ENCODE data around the gene SPACA1. TPM values are rescaled to one million over a fixed set of nuclear protein-coding genes. Genes with fewer than 3 reads are reported as not detected.

Gene SPACA1
- total and polyA plus RNA-seq, 2 of the 4 experiments (the other 2 are of a cell fraction) = not detected

DNA sequence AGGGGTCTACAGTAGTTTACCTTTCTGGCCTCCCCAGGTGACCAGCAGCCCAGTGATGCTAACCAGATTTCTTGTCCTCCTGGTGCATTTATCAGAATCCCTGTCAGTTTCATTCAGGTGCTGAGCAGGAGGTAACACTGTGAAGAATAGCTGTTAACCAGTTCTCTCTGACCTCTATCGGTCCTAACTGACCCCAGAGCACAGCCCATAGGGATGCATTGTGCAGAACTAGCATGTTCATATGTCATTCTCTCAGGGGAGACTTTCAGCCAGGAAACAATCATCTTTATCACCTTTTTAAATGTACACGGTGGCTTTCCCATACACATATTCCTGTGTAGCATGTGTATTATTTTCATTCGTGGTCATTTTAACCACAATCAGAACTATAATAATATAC is 68.6 kb downstream of the SPACA1 start:
- Histone ChIP-seq H2BK15ac (ENCODE audit: low read depth, low read length) (no peak overlapping the region), H2AK9ac (replicated peaks; ENCODE audit: low read depth, low read length, poor library complexity) (no peak overlapping the region), H2BK120ac (ENCODE audit: low read depth, low read length) (no peak overlapping the region), H4K91ac (ENCODE audit: insufficient read depth, low read depth, low read length) (no peak overlapping the region), H3K27ac (ENCODE audit: insufficient read depth, low read length) (no peak overlapping the region), H3K9ac (ENCODE audit: low read depth, low read length) (no peak overlapping the region), H2BK5ac (ENCODE audit: low read depth, low read length, poor library complexity, severe bottlenecking) (no peak overlapping the region), H4K5ac (ENCODE audit: low read depth, low read length) (no peak overlapping the region), H3K56ac (ENCODE audit: extremely low read depth, insufficient read depth, low read length) (no peak overlapping the region), H3K14ac (replicated peaks; ENCODE audit: low read depth, low read length) (no peak overlapping the region), H3K27me3 (ENCODE audit: control insufficient read depth, insufficient read depth, low read length) (no peaks in the 10 kb centered on the region), H3K18ac (ENCODE audit: low read depth, low read length) (no peak overlapping the region), H3K4me2 (ENCODE audit: low read depth, low read length) (no peak overlapping the region), H3K9me3 (ENCODE audit: control insufficient read depth, insufficient read depth, low read length) (no peaks in the 10 kb centered on the region), H3K79me1 (ENCODE audit: low read depth in 1 of 2, low read length in 2 of 2) (no peaks in the 10 kb centered on the region), H4K20me1 (ENCODE audit: insufficient read depth, low read length) (no peaks in the 10 kb centered on the region), H2BK20ac (ENCODE audit: low read depth, low read length) (no peak overlapping the region), H3K4me1 (ENCODE audit: control insufficient read depth, insufficient read depth, low read length) (no peaks in the 10 kb centered on the region), H3K4me3 (ENCODE audit: insufficient read depth, low read depth, low read length) (no peak overlapping the region), H2AFZ (replicated peaks; ENCODE audit: low read length, poor library complexity) (no peak overlapping the region), H3K36me3 (ENCODE audit: control insufficient read depth, insufficient read depth, low read length) (no peaks in the 10 kb centered on the region), H3K9me1 (ENCODE audit: insufficient read depth, low read length) (no peaks in the 10 kb centered on the region), H2AK5ac (ENCODE audit: low read depth, low read length) (no peak overlapping the region), H3K4ac (ENCODE audit: low read depth, low read length) (no peak overlapping the region), H3K23ac (ENCODE audit: low read depth, low read length) (no peak overlapping the region), H4K8ac (ENCODE audit: low read depth in 2 of 2, low read length in 2 of 2) (no peak overlapping the region)
- POLR2A ChIA-PET (ENCODE audit: unreplicated experiment) = no interaction called here
- ATAC-seq (ENCODE audit: low read depth) (no peak), DNase-seq (no peak)
- in situ Hi-C loops (cut with MboI; ENCODE audit: low sequenced_read_pairs) (no loop called here), dilution Hi-C loops (cut with HindIII; ENCODE audit: low sequenced_read_pairs, unreplicated experiment) (no loop called here), intact Hi-C loops (cut with micrococcal nuclease) (no loop called here)
- TF ChIP-seq, protein P1, sequence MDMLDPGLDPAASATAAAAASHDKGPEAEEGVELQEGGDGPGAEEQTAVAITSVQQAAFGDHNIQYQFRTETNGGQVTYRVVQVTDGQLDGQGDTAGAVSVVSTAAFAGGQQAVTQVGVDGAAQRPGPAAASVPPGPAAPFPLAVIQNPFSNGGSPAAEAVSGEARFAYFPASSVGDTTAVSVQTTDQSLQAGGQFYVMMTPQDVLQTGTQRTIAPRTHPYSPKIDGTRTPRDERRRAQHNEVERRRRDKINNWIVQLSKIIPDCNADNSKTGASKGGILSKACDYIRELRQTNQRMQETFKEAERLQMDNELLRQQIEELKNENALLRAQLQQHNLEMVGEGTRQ (IDR thresholded peaks at IDR 0.05; ENCODE audit: low read depth, low read length) = no peak
- no peak for TF ChIP-seq FOS (IDR thresholded peaks at IDR 0.05; ENCODE audit: low read depth, low read length)
- no peak for TF ChIP-seq NFE2L2 (IDR thresholded peaks at IDR 0.05; ENCODE audit: low read depth, low read length)
- TF ChIP-seq, protein P2, sequence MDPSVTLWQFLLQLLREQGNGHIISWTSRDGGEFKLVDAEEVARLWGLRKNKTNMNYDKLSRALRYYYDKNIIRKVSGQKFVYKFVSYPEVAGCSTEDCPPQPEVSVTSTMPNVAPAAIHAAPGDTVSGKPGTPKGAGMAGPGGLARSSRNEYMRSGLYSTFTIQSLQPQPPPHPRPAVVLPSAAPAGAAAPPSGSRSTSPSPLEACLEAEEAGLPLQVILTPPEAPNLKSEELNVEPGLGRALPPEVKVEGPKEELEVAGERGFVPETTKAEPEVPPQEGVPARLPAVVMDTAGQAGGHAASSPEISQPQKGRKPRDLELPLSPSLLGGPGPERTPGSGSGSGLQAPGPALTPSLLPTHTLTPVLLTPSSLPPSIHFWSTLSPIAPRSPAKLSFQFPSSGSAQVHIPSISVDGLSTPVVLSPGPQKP (IDR thresholded peaks at IDR 0.05; ENCODE audit: borderline replicate concordance, low read depth, low read length) = no peak
- TF ChIP-seq, protein P3, sequence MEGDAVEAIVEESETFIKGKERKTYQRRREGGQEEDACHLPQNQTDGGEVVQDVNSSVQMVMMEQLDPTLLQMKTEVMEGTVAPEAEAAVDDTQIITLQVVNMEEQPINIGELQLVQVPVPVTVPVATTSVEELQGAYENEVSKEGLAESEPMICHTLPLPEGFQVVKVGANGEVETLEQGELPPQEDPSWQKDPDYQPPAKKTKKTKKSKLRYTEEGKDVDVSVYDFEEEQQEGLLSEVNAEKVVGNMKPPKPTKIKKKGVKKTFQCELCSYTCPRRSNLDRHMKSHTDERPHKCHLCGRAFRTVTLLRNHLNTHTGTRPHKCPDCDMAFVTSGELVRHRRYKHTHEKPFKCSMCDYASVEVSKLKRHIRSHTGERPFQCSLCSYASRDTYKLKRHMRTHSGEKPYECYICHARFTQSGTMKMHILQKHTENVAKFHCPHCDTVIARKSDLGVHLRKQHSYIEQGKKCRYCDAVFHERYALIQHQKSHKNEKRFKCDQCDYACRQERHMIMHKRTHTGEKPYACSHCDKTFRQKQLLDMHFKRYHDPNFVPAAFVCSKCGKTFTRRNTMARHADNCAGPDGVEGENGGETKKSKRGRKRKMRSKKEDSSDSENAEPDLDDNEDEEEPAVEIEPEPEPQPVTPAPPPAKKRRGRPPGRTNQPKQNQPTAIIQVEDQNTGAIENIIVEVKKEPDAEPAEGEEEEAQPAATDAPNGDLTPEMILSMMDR (conservative IDR thresholded peaks at IDR 0.05; ENCODE audit: low read depth, low read length) = no peak
- no peak for TF ChIP-seq CEBPB (IDR thresholded peaks at IDR 0.05; ENCODE audit: low read depth, low read length)
- TF ChIP-seq MAFK (IDR thresholded peaks at IDR 0.05; ENCODE audit: low read depth, low read length) = no peak
- no peak for TF ChIP-seq BHLHE40 (IDR thresholded peaks at IDR 0.05; ENCODE audit: low read depth, low read length)
- no peak for TF ChIP-seq RAD21 (IDR thresholded peaks at IDR 0.05; ENCODE audit: low read length)
- no TSS peak for BruUV-seq (replicated peaks)
- WGBS, 2 experiments (ENCODE audit: extremely low coverage in 2 of 2, insufficient read length in 1 of 2) = no CpG with 5 or more reads among the region's 3 CpGs
- CTCF ChIA-PET = no interaction called here
